Measurements from ENCODE around the gene CSAD. TPM values are rescaled to one million over a fixed set of nuclear protein-coding genes. Genes with fewer than 3 reads are reported as not detected.

The CSAD gene
- total RNA-seq, 5 donors from 2014 or later (not counting 1 experiment from before 2014, with no cell fraction given) = 48.6 to 69.6 (median 62.3) TPM

- WGBS (ENCODE audit: insufficient coverage) = 0% methylated on average over 26 of the region's 27 CpGs
- H3K27me3 ChIP-seq (replicated peaks in 1 of 2; ENCODE audit: control insufficient read depth in 2 of 2, extremely low read depth in 1 of 2, insufficient read depth in 2 of 2, low read length in 1 of 2) = no peaks in the 10 kb centered on the region
- peaks cover 0 to 12% of the 10 kb centered on the region in 2 donors for H3K36me3 ChIP-seq (ENCODE audit: control insufficient read depth in 2 of 2, extremely low read depth in 1 of 2, insufficient read depth in 1 of 2, low read length in 1 of 2)
- Mint-ChIP-seq H3K27me3 (no peaks in the 10 kb centered on the region), H3K4me3 (peak overlapping the region; percentile 95 to 98 (median 96)), H3K36me3 (peaks cover 7% of the 10 kb centered on the region), H3K4me1 (peaks cover 72 to 81% (median 75%) of the 10 kb centered on the region in 3 donors), H3K27ac (peak overlapping the region; percentile 92 to 99), H3K9me3 (no peaks in the 10 kb centered on the region)
- POLR2A ChIA-PET = interaction anchor here (0.5 to 0.9 kb wide), 4 partner anchors 8 to 114 kb away, joined by 4 to 7 read pairs (median 4); no protein-coding TSS in a partner anchor
- DNase-seq = peak in 9 of 35 experiments; percentile 22 to 70 (median 44)
- peaks cover 47 to 91% of the 10 kb centered on the region in 2 experiments for H3K4me1 ChIP-seq (ENCODE audit: control insufficient read depth in 1 of 2, extremely low read depth in 1 of 2, insufficient read depth in 2 of 2, low read length in 2 of 2)
- H3K4me3 ChIP-seq (ENCODE audit: control insufficient read depth in 1 of 2, extremely low read depth in 1 of 2, low read length in 1 of 2) = peak overlapping the region; percentile 82 to 85
- peak overlapping the region; percentile 92 for H3K27ac ChIP-seq (ENCODE audit: low read length)
- no peaks in the 10 kb centered on the region for H3K9me3 ChIP-seq
- CTCF ChIA-PET = interaction anchor here (0.7 to 2.3 kb wide), 15 partner anchors 8 to 139 kb away, joined by 3 to 17 read pairs (median 4); partner anchors contain the start of genes ESPL1 (in 1 of the 2) and MYG1 (in 1 of the 2)
- peak; percentile 9 to 29 (median 21) for ATAC-seq (replicated peaks in 1 of 4)
Observed at GRCh38 chr12:53219292-53219955, 38.7 kb upstream of the CSAD start.

DNA sequence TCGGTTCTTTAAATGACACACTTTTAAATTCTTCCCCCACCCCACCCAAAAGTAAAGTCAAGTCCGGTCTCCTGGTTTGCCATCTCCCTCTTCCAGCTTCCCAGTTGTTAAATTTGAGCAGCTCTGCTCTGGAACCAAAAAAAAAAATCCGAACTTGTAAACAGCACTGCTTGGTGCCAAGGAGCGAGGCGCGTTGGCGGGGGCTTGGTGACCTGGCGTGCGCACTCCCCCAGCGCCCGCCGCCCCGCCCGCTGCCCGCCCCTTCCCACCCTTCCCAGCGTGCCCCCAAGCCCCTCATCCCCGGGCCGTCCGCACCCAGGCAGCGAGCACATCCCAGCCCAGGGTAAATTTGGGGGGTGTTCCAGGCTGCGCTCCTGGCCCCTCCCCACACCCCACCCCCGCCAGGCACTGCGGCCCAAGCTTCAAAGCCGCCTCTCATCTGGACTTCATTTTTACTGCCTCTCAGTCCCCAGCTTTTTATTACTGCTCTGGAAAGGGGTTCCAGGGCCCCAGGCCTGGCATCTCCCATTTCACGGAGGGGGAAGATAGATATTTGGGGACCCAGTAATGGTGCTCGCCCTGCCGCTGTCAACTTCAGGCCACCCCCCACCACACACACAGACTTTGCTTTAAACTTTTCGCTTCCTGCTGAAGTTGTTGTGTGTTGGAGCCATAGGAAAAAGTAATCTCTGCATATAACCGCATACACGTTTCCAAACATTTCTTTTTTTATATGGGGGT, 38.0 kb upstream of the CSAD start:
- H3K4me1 ChIP-seq (ENCODE audit: control insufficient read depth in 1 of 2, extremely low read depth in 1 of 2, insufficient read depth in 2 of 2, low read length in 2 of 2) = peaks cover 40 to 90% of the 10 kb centered on the region in 2 experiments
- Mint-ChIP-seq H3K27ac (peak overlapping the region; percentile 93 to 99), H3K4me3 (peak overlapping the region; percentile 95 to 98 (median 96)), H3K27me3 (no peaks in the 10 kb centered on the region), H3K36me3 (peaks cover 13% of the 10 kb centered on the region), H3K9me3 (no peaks in the 10 kb centered on the region), H3K4me1 (peaks cover 72 to 78% (median 75%) of the 10 kb centered on the region in 3 donors)
- H3K9me3 ChIP-seq = no peaks in the 10 kb centered on the region
- CTCF ChIA-PET = interaction anchor here (0.8 to 2.0 kb wide), 4 partner anchors 18 to 49 kb away, joined by 3 to 9 read pairs (median 4); partner anchors contain the start of gene ESPL1 (in 1 of the 2)
- no peak for DNase-seq
- peaks cover 0 to 19% of the 10 kb centered on the region in 2 donors for H3K36me3 ChIP-seq (ENCODE audit: control insufficient read depth in 2 of 2, extremely low read depth in 1 of 2, insufficient read depth in 1 of 2, low read length in 1 of 2)
- peak overlapping the region; percentile 82 to 85 for H3K4me3 ChIP-seq (ENCODE audit: control insufficient read depth in 1 of 2, extremely low read depth in 1 of 2, low read length in 1 of 2)
- no peak for ATAC-seq (replicated peaks in 1 of 4)
- H3K27me3 ChIP-seq (replicated peaks in 1 of 2; ENCODE audit: control insufficient read depth in 2 of 2, extremely low read depth in 1 of 2, insufficient read depth in 2 of 2, low read length in 1 of 2) = no peaks in the 10 kb centered on the region
- WGBS (ENCODE audit: insufficient coverage) = 60% methylated on average over 1 of the region's 30 CpGs
- H3K27ac ChIP-seq (ENCODE audit: low read length) = peak overlapping the region; percentile 92
- POLR2A ChIA-PET = interaction anchor here (0.5 to 0.9 kb wide), 3 partner anchors 16 to 1568 kb away, joined by 3 to 5 read pairs (median 3); partner anchors contain the start of gene ESPL1 (in 1 of the 2)

GRCh38 chr12:53217931-53218307, 37.2 kb upstream of the CSAD start:
- Mint-ChIP-seq H3K27me3 (no peaks in the 10 kb centered on the region), H3K4me1 (peaks cover 73 to 78% (median 75%) of the 10 kb centered on the region in 3 donors), H3K27ac (peak overlapping the region; percentile 91 to 93), H3K36me3 (peaks cover 21% of the 10 kb centered on the region), H3K9me3 (no peaks in the 10 kb centered on the region), H3K4me3 (peak overlapping the region; percentile 84 to 96 (median 95))
- ATAC-seq (replicated peaks in 1 of 4) = no peak
- Histone ChIP-seq H3K4me1 (ENCODE audit: control insufficient read depth in 1 of 2, extremely low read depth in 1 of 2, insufficient read depth in 2 of 2, low read length in 2 of 2) (peaks cover 34 to 90% of the 10 kb centered on the region in 2 experiments), H3K27me3 (replicated peaks in 1 of 2; ENCODE audit: control insufficient read depth in 2 of 2, extremely low read depth in 1 of 2, insufficient read depth in 2 of 2, low read length in 1 of 2) (no peaks in the 10 kb centered on the region), H3K27ac (ENCODE audit: low read length) (peak overlapping the region; percentile 57), H3K4me3 (ENCODE audit: control insufficient read depth in 1 of 2, extremely low read depth in 1 of 2, low read length in 1 of 2) (peak overlapping the region; percentile 42 to 82), H3K36me3 (ENCODE audit: control insufficient read depth in 2 of 2, extremely low read depth in 1 of 2, insufficient read depth in 1 of 2, low read length in 1 of 2) (peaks cover 1 to 27% of the 10 kb centered on the region in 2 donors), H3K9me3 (no peaks in the 10 kb centered on the region)
- CTCF ChIA-PET = interaction anchor here in 1 of 2 donors (1.1 kb wide), 1 partner anchor 50 kb away, joined by 3 read pairs; the partner anchor contains the start of gene ESPL1
- WGBS (ENCODE audit: insufficient coverage) = 51% methylated on average over 2 of the region's 3 CpGs
- POLR2A ChIA-PET = no interaction called here
- no peak for DNase-seq

- Histone ChIP-seq H3K27ac (ENCODE audit: low read length) (peak overlapping the region; percentile 57), H3K36me3 (ENCODE audit: control insufficient read depth in 2 of 2, extremely low read depth in 1 of 2, insufficient read depth in 1 of 2, low read length in 1 of 2) (peaks cover 3 to 33% of the 10 kb centered on the region in 2 donors), H3K4me1 (ENCODE audit: control insufficient read depth in 1 of 2, extremely low read depth in 1 of 2, insufficient read depth in 2 of 2, low read length in 2 of 2) (peaks cover 28 to 86% of the 10 kb centered on the region in 2 experiments), H3K27me3 (replicated peaks in 1 of 2; ENCODE audit: control insufficient read depth in 2 of 2, extremely low read depth in 1 of 2, insufficient read depth in 2 of 2, low read length in 1 of 2) (no peaks in the 10 kb centered on the region), H3K9me3 (no peaks in the 10 kb centered on the region), H3K4me3 (ENCODE audit: control insufficient read depth in 1 of 2, extremely low read depth in 1 of 2, low read length in 1 of 2) (peak overlapping the region; percentile 42 to 82)
- H3K27me3 Mint-ChIP-seq = no peaks in the 10 kb centered on the region
- peaks cover 27% of the 10 kb centered on the region for H3K36me3 Mint-ChIP-seq
- peaks cover 67 to 74% (median 71%) of the 10 kb centered on the region in 3 donors for H3K4me1 Mint-ChIP-seq
- CTCF ChIA-PET = interaction anchor here (0.6 to 4.0 kb wide), 6 partner anchors 10 to 105 kb away, joined by 3 to 34 read pairs (median 4); partner anchors contain the start of genes ESPL1 (in 1 of the 2) and ITGB7 (in 1 of the 2)
- H3K27ac Mint-ChIP-seq = peak overlapping the region; percentile 91 to 93
- H3K9me3 Mint-ChIP-seq = no peaks in the 10 kb centered on the region
- peak overlapping the region; percentile 84 to 96 (median 95) for H3K4me3 Mint-ChIP-seq
- POLR2A ChIA-PET = no interaction called here
- no peak for ATAC-seq (replicated peaks in 1 of 4)
- DNase-seq = peak in 15 of 35 experiments; percentile 25 to 56 (median 46)
- WGBS (ENCODE audit: insufficient coverage) = 44% methylated on average over 10 of the region's 19 CpGs
Observed at GRCh38 chr12:53217051-53217930, 36.6 kb upstream of the CSAD start.

DNA sequence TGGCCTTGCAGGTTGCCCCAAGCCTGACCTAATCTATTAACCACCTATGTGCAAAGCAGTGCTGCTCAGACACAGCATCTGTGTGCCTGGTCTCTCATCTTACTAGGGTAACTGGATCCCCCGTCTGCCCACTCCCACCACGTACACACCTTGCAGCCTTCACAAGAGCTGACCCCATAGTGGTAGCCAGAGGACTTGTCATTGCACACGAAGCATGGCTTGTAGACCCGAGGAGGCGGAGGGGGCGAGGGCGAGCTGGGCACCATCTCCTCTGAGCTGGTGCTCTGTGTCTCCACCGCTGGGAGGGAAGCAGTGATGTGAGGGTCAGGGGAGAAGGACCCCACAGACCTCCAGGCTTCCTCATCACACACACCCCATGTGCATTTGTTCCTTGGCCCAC, 34.8 kb upstream of the CSAD start:
- Mint-ChIP-seq H3K27ac (peak overlapping the region; percentile 91 to 93), H3K9me3 (no peaks in the 10 kb centered on the region), H3K4me1 (peaks cover 69 to 73% (median 71%) of the 10 kb centered on the region in 3 donors), H3K36me3 (peaks cover 33% of the 10 kb centered on the region), H3K4me3 (no peak overlapping the region), H3K27me3 (no peaks in the 10 kb centered on the region)
- H3K4me1 ChIP-seq (ENCODE audit: control insufficient read depth in 1 of 2, extremely low read depth in 1 of 2, insufficient read depth in 2 of 2, low read length in 2 of 2) = peaks cover 25 to 82% of the 10 kb centered on the region in 2 experiments
- ChIA-PET POLR2A (no interaction called here), CTCF (interaction anchor here (0.8 to 4.0 kb wide), 6 partner anchors 33 to 106 kb away, joined by 3 to 34 read pairs (median 7); partner anchors contain the start of genes AAAS (in 1 of the 2) and ESPL1 (in 1 of the 2))
- H3K27ac ChIP-seq (ENCODE audit: low read length) = peak overlapping the region; percentile 57
- H3K27me3 ChIP-seq (replicated peaks in 1 of 2; ENCODE audit: control insufficient read depth in 2 of 2, extremely low read depth in 1 of 2, insufficient read depth in 2 of 2, low read length in 1 of 2) = no peaks in the 10 kb centered on the region
- DNase-seq (no peak), ATAC-seq (replicated peaks in 1 of 4) (no peak)
- H3K36me3 ChIP-seq (ENCODE audit: control insufficient read depth in 2 of 2, extremely low read depth in 1 of 2, insufficient read depth in 1 of 2, low read length in 1 of 2) = peaks cover 12 to 50% of the 10 kb centered on the region in 2 donors
- no peak overlapping the region for H3K4me3 ChIP-seq (ENCODE audit: control insufficient read depth in 1 of 2, extremely low read depth in 1 of 2, low read length in 1 of 2)
- no CpG with 5 or more reads among the region's 8 CpGs for WGBS (ENCODE audit: insufficient coverage)
- H3K9me3 ChIP-seq = no peaks in the 10 kb centered on the region
